SU-DHL-6 (cell line): Measurements from ENCODE around the gene WDR62.

Experiments
- CTCF ChIP-seq: fragments of 200-600 bp; sonication (generic); IDR thresholded peaks from one replicate; pipeline ENCODE4 v1.5.1; 2017; ENCODE audit warnings: antibody characterized with exemption, mild to moderate bottlenecking, low read length, moderate library complexity; ENCODE audit not compliant: insufficient read depth, poor library complexity, severe bottlenecking
- EZH2phosphoT487 ChIP-seq: fragments of 200-600 bp; sonication (generic), shearing (Covaris generic); conservative IDR thresholded peaks from 2 replicates; pipeline ENCODE4 v1.6.1; 2018; ENCODE audit warnings: mild to moderate bottlenecking, antibody characterized with exemption, low read length, moderate library complexity, mixed read lengths

- TF ChIP-seq CTCF (no peak), EZH2phosphoT487 (no peak)
Measured at GRCh38 chr19:36010402-36010801, 44.3 kb upstream of the WDR62 start.
